Panc1 (cell line): Measurements from ENCODE around the gene MGAT5B. TPM values are rescaled to one million over a fixed set of nuclear protein-coding genes. Genes with fewer than 3 reads are reported as not detected.

Source experiments
- ATAC-seq: fragments of 200-7000 bp; cut with Tn5 transposase; 2 replicates; pipeline ENCODE4 v1.9.1; 2020; ENCODE audit warnings: mild to moderate bottlenecking, moderate library complexity
- BruUV-seq: library from RNA; stranded (reverse); fragments of 400-500 nt; replicated peaks from 2 replicates; lab custom pipeline; 2021; lab: Mats Ljungman, UMichigan
- CTCF ChIA-PET: fragments of 300-600 bp; sonication (Branson Sonifier 250); formaldehyde crosslinking; loops from one replicate; lab custom pipeline; 2022; ENCODE audit warnings: antibody characterized with exemption; lab: Charles Lee
- POLR2A ChIA-PET: fragments of 300-600 bp; sonication (Branson Sonifier 250); formaldehyde crosslinking; loops from one replicate; lab custom pipeline; 2022; ENCODE audit warnings: antibody characterized with exemption; lab: Charles Lee
- DNase-seq: peaks from one replicate; pipeline ENCODE4 v3.0.0-alpha.2; 2010; ENCODE audit warnings: low read depth, low spot score
- H3K27ac ChIP-seq: 2 replicates; pipeline ENCODE4 v1.5.1; 2011; ENCODE audit warnings: mild to moderate bottlenecking, low read length, inconsistent platforms
- H3K27me3 ChIP-seq: fragments of 200-500 bp; sonication (Bioruptor generic); 2 replicates; pipeline ENCODE4 v1.6.0; 2014; ENCODE audit warnings: low read length, inconsistent platforms; ENCODE audit not compliant: control insufficient read depth, insufficient read depth
- H3K36me3 ChIP-seq: fragments of 200-500 bp; sonication (Bioruptor generic); 2 replicates; pipeline ENCODE4 v1.5.1; 2014; ENCODE audit warnings: inconsistent platforms, mild to moderate bottlenecking, low read length, moderate library complexity; ENCODE audit not compliant: control insufficient read depth, insufficient read depth
- H3K4me1 ChIP-seq: 2 replicates; pipeline ENCODE4 v1.5.1; 2011; ENCODE audit warnings: inconsistent platforms, mild to moderate bottlenecking, low read length, moderate library complexity; ENCODE audit not compliant: control insufficient read depth, insufficient read depth
- H3K4me3 ChIP-seq, 2 experiments: 2 replicates each; pipeline ENCODE4 v1.5.1; 2011 to 2012; ENCODE audit warnings: low read depth in 2 of 2, low read length in 2 of 2, mild to moderate bottlenecking in 2 of 2, inconsistent platforms in 1 of 2, moderate library complexity in 1 of 2
- H3K9me3 ChIP-seq: fragments of 200-500 bp; sonication (Bioruptor generic); 2 replicates; pipeline ENCODE4 v1.5.1; 2014; ENCODE audit warnings: low read depth, mild to moderate bottlenecking, inconsistent platforms, low read length, moderate library complexity; ENCODE audit not compliant: control insufficient read depth, insufficient read depth
- CTCF ChIP-seq: fragments of 450-650 bp; IDR thresholded peaks from 2 replicates; pipeline ENCODE4 v1.5.1; 2017; ENCODE audit warnings: mild to moderate bottlenecking
- POLR2AphosphoS5 ChIP-seq: IDR thresholded peaks from 2 replicates; pipeline ENCODE4 v1.6.1; 2012; ENCODE audit warnings: mild to moderate bottlenecking, low read depth, low read length, moderate library complexity
- REST ChIP-seq, 2 experiments: IDR thresholded peaks; 2 replicates each; pipeline ENCODE4 v1.6.1; 2011 to 2012; ENCODE audit warnings: low read depth in 2 of 2, control low read depth in 1 of 2, low read length in 1 of 2, mild to moderate bottlenecking in 1 of 2, moderate library complexity in 1 of 2; ENCODE audit not compliant: insufficient read depth in 1 of 2
- SIN3A ChIP-seq: IDR thresholded peaks from 2 replicates; pipeline ENCODE4 v1.6.1; 2012; ENCODE audit warnings: low read depth, mild to moderate bottlenecking, low read length, moderate library complexity, borderline replicate concordance; ENCODE audit not compliant: insufficient read depth
- TCF7L2 ChIP-seq: IDR thresholded peaks from 2 replicates; pipeline ENCODE4 v1.6.1; 2011; ENCODE audit warnings: mild to moderate bottlenecking, low read depth, low read length, inconsistent platforms
- in situ Hi-C: cut with HindIII; loops from 2 replicates; pipeline ENCODE4 v1.10.0; 2016; ENCODE audit warnings: low sequenced_read_pairs, low pct_unique_long_range_greater_than_20kb
- intact Hi-C: fragments of 100-400 bp; cut with micrococcal nuclease; formaldehyde crosslinking; loops from one replicate; pipeline ENCODE4 v1.10.0; 2022; ENCODE audit not compliant: unreplicated experiment
- total RNA-seq: library from RNA; stranded (reverse); gene quantifications from one replicate; pipeline ENCODE4 v1.2.1, GENCODE V29; 2021; ENCODE audit not compliant: unreplicated experiment

MGAT5B gene
- total RNA-seq, 1 experiment from 2014 or later = 34.9 TPM

GRCh38 chr17:76883744-76884525 is 15.7 kb downstream of the MGAT5B start:
- intact Hi-C loops (no loop called here), in situ Hi-C loops (no loop called here)
- Histone ChIP-seq H3K4me1 (0 out of 2 replicates have a peak, but pooled peaks cover 3% of the 10 kb centered on the region), H3K4me3 (no peak overlapping the region), H3K9me3 (no peaks in the 10 kb centered on the region), H3K36me3 (no peaks in the 10 kb centered on the region), H3K27me3 (no peaks in the 10 kb centered on the region), H3K27ac (no peak overlapping the region)
- DNase-seq = no peak
- TF ChIP-seq TCF7L2 (no peak), CTCF (no peak), POLR2AphosphoS5 (no peak), SIN3A (no peak), REST (IDR thresholded peaks at IDR 0.05; ENCODE audit: insufficient read depth in 1 of 2, low read depth in 2 of 2, low read length in 1 of 2) (no peak)
- no peak for ATAC-seq
- CTCF ChIA-PET = no interaction called here
- POLR2A ChIA-PET = no interaction called here
- BruUV-seq = no TSS peak

- Histone ChIP-seq H3K27me3 (no peaks in the 10 kb centered on the region), H3K36me3 (no peaks in the 10 kb centered on the region), H3K4me1 (no peaks in the 10 kb centered on the region), H3K4me3 (no peak overlapping the region), H3K9me3 (no peaks in the 10 kb centered on the region), H3K27ac (no peak overlapping the region)
- in situ Hi-C loops = no loop called here
- ChIA-PET POLR2A (no interaction called here), CTCF (interaction anchor here (0.7 kb wide), 1 partner anchor 51 kb away, joined by 3 read pairs; no protein-coding TSS in a partner anchor)
- intact Hi-C loops = no loop called here
- ATAC-seq (no peak), DNase-seq (no peak)
- BruUV-seq = no TSS peak
- TF ChIP-seq CTCF = no peak
These were observed 17.0 kb downstream of the MGAT5B start for GRCh38 chr17:76884995-76885893.
